Left lobe of liver (tissue), 2 donors: ENCODE measurements around the gene MYPN. TPM values are rescaled to one million over a fixed set of nuclear protein-coding genes. Genes with fewer than 3 reads are reported as not detected.
"Not testable (repeated sequence)": the region's sequence is repeated elsewhere in the genome, so short reads cannot be mapped to it uniquely, and the experiment has no call there.

ENCODE experiments used
- ATAC-seq: fragments of 200-7000 bp; cut with Tn5 transposase; one replicate; pipeline ENCODE4 v1.9.1; 2020; ENCODE audit warnings: mild to moderate bottlenecking, moderate library complexity
- DNase-seq: peaks from one replicate; pipeline ENCODE4 v3.0.0-alpha.2; 2020; ENCODE audit warnings: low spot score
- total RNA-seq: library from RNA; stranded (reverse); gene quantifications from one replicate; pipeline ENCODE4 v1.2.1, GENCODE V29; 2021
- donor health status: DM: no; HTN: no; CAD: no; lungs with moderate emphysema.
- donor health status: DM: no; HTN: yes; CAD: no.

MYPN gene
- total RNA-seq, 1 donor from 2014 or later = not detected

GRCh38 chr10:68125772-68126171, 16.5 kb downstream of the MYPN start:
- DNase-seq = no peak
- ATAC-seq = peak; percentile 83

GRCh38 chr10:68128015-68128414, 18.7 kb downstream of the MYPN start:
- ATAC-seq (no peak), DNase-seq (no peak)

- ATAC-seq = no peak
- no peak for DNase-seq
Measured at GRCh38 chr10:68132391-68132790, 23.1 kb downstream of the MYPN start.

GRCh38 chr10:68133523-68133922, 24.2 kb downstream of the MYPN start:
- ATAC-seq = no peak
- DNase-seq = no peak

- ATAC-seq (no peak), DNase-seq (no peak)
Measured at GRCh38 chr10:68135362-68135761, 26.1 kb downstream of the MYPN start.

GRCh38 chr10:68135922-68136792, 26.9 kb downstream of the MYPN start:
- DNase-seq = no peak

GRCh38 chr10:68137171-68137570, 27.9 kb downstream of the MYPN start:
- DNase-seq (no peak), ATAC-seq (no peak)

More at GRCh38 chr10:68135922-68136792, 26.9 kb downstream of the MYPN start:
- no peak for ATAC-seq

- DNase-seq = no peak
- ATAC-seq = no peak
Measured at GRCh38 chr10:68138526-68138925, 29.2 kb downstream of the MYPN start.

GRCh38 chr10:68139448-68140272, 30.4 kb downstream of the MYPN start:
- ATAC-seq = no peak
- DNase-seq = no peak

- no peak for ATAC-seq
Measured at GRCh38 chr10:68142761-68143160, 33.5 kb downstream of the MYPN start.

GRCh38 chr10:68144709-68145108, 35.4 kb downstream of the MYPN start:
- ATAC-seq (no peak), DNase-seq (no peak)

More at GRCh38 chr10:68142761-68143160, 33.5 kb downstream of the MYPN start:
- DNase-seq = no peak

- DNase-seq (no peak), ATAC-seq (no peak)
Measured at GRCh38 chr10:68145705-68146104, 36.4 kb downstream of the MYPN start.

- DNase-seq (no peak), ATAC-seq (no peak)
Measured at GRCh38 chr10:68146133-68146532, 36.8 kb downstream of the MYPN start.

GRCh38 chr10:68151453-68151852, 42.2 kb downstream of the MYPN start:
- no peak for DNase-seq
- no peak for ATAC-seq

- DNase-seq (no peak), ATAC-seq (peak; percentile 78)
Measured at GRCh38 chr10:68153473-68154210, 44.4 kb downstream of the MYPN start.

GRCh38 chr10:68154211-68154497, 44.9 kb downstream of the MYPN start:
- no peak for DNase-seq

GRCh38 chr10:68155615-68156210, 46.4 kb downstream of the MYPN start:
- ATAC-seq = no peak
- DNase-seq = no peak

More at GRCh38 chr10:68154211-68154497, 44.9 kb downstream of the MYPN start:
- peak; percentile 24 for ATAC-seq

GRCh38 chr10:68156373-68157185, 47.3 kb downstream of the MYPN start:
- peak; percentile 90 for ATAC-seq
- DNase-seq = peak; percentile 53

GRCh38 chr10:68157522-68157921, 48.2 kb downstream of the MYPN start:
- DNase-seq, ATAC-seq: not testable (repeated sequence)

- DNase-seq = no peak
- ATAC-seq = no peak
Measured at GRCh38 chr10:68158031-68158430, 48.7 kb downstream of the MYPN start.
